PC-9 (cell line): ENCODE data around the gene FILIP1L. TPM values are rescaled to one million over a fixed set of nuclear protein-coding genes. Genes with fewer than 3 reads are reported as not detected.

Experiments
- BruUV-seq: library from RNA; stranded (reverse); fragments of 400-500 nt; replicated peaks from 2 replicates; lab custom pipeline; 2021; lab: Mats Ljungman, UMichigan
- CTCF ChIA-PET: fragments of 300-600 bp; sonication (Branson Sonifier 250); formaldehyde crosslinking; loops from one replicate; lab custom pipeline; 2022; ENCODE audit warnings: antibody characterized with exemption; lab: Charles Lee
- POLR2A ChIA-PET: fragments of 300-600 bp; sonication (Branson Sonifier 250); formaldehyde crosslinking; loops from one replicate; lab custom pipeline; 2022; ENCODE audit warnings: antibody characterized with exemption; ENCODE audit not compliant: unreplicated experiment; lab: Charles Lee
- DNase-seq, 2 experiments: peaks; one replicate each; pipeline versions ENCODE4 v3.0.0 to v3.0.0-alpha.2; 2015 to 2022; ENCODE audit warnings: mixed read lengths in 1 of 2
- H2AFZ ChIP-seq: fragments of 200-600 bp; sonication (generic); 2 replicates; pipeline ENCODE4 v1.8.1; 2017; ENCODE audit warnings: antibody characterized with exemption
- H3F3A ChIP-seq: fragments of 200-600 bp; sonication (generic); 2 replicates; pipeline ENCODE4 v1.8.1; 2017; ENCODE audit warnings: antibody characterized with exemption, mild to moderate bottlenecking, low read depth; ENCODE audit not compliant: insufficient read depth
- H3K27ac ChIP-seq: fragments of 200-600 bp; sonication (generic); 2 replicates; pipeline ENCODE4 v1.6.1; 2016; ENCODE audit warnings: mixed run types
- H3K27me3 ChIP-seq: fragments of 200-600 bp; sonication (generic); 2 replicates; pipeline ENCODE4 v1.6.1; 2016; ENCODE audit warnings: low read depth, mixed run types; ENCODE audit not compliant: insufficient read depth
- H3K36me3 ChIP-seq: fragments of 200-600 bp; sonication (generic); 2 replicates; pipeline ENCODE4 v1.6.1; 2016; ENCODE audit warnings: low read depth, mixed run types
- H3K4me1 ChIP-seq: fragments of 200-600 bp; sonication (generic); replicated peaks from 2 replicates; pipeline ENCODE4 v1.6.1; 2016; ENCODE audit warnings: mixed run types; ENCODE audit not compliant: insufficient read depth
- H3K4me2 ChIP-seq: fragments of 200-600 bp; sonication (generic); 2 replicates; pipeline ENCODE4 v1.6.1; 2017; ENCODE audit warnings: mixed run types
- H3K4me3 ChIP-seq: fragments of 200-600 bp; sonication (generic); 2 replicates; pipeline ENCODE4 v1.6.1; 2016; ENCODE audit warnings: mixed run types
- H3K79me2 ChIP-seq: fragments of 200-600 bp; sonication (generic); 2 replicates; pipeline ENCODE4 v1.6.1; 2017; ENCODE audit warnings: low read depth, mixed run types
- H3K9me2 ChIP-seq: fragments of 200-600 bp; sonication (generic); 2 replicates; pipeline ENCODE4 v1.8.1; 2017; ENCODE audit warnings: mild to moderate bottlenecking; ENCODE audit not compliant: insufficient read depth
- H3K9me3 ChIP-seq: fragments of 200-600 bp; sonication (generic); 2 replicates; pipeline ENCODE4 v1.8.1; 2016; ENCODE audit warnings: low read depth; ENCODE audit not compliant: insufficient read depth
- H4K20me1 ChIP-seq: fragments of 200-600 bp; sonication (generic); 2 replicates; pipeline ENCODE4 v1.8.1; 2017; ENCODE audit not compliant: insufficient read depth
- CTCF ChIP-seq: fragments of 200-600 bp; sonication (generic); conservative IDR thresholded peaks from 2 replicates; pipeline ENCODE4 v1.6.1; 2017; ENCODE audit warnings: mixed run types, antibody characterized with exemption, mild to moderate bottlenecking, moderate library complexity
- EZH2 ChIP-seq: fragments of 200-600 bp; sonication (generic); IDR thresholded peaks from 2 replicates; pipeline ENCODE4 v1.8.0; 2017; ENCODE audit warnings: antibody characterized with exemption, low read depth
- intact Hi-C: fragments of 100-400 bp; cut with micrococcal nuclease; formaldehyde crosslinking; loops from one replicate; pipeline ENCODE4 v1.10.0; 2022; ENCODE audit not compliant: unreplicated experiment
- total RNA-seq: library from RNA; stranded (reverse); gene quantifications from 2 replicates; pipeline ENCODE4 v1.2.3, GENCODE V29; 2021

The FILIP1L gene
- total RNA-seq, 1 experiment from 2014 or later, result 16.8 TPM

GRCh38 chr3:100149130-100149529, 34.8 kb upstream of the FILIP1L start:
- no peak overlapping the region for H3K4me3 ChIP-seq
- no peaks in the 10 kb centered on the region for H3K9me2 ChIP-seq
- no peaks in the 10 kb centered on the region for H3K79me2 ChIP-seq
- POLR2A ChIA-PET, result no interaction called here
- intact Hi-C loops, result no loop called here
- H3K27ac ChIP-seq, result no peak overlapping the region
- BruUV-seq, result no TSS peak
- CTCF ChIA-PET, result no interaction called here
- peaks cover 9% of the 10 kb centered on the region for H3K36me3 ChIP-seq
- no peaks in the 10 kb centered on the region for H3F3A ChIP-seq
- no peak overlapping the region for H2AFZ ChIP-seq
- no peaks in the 10 kb centered on the region for H3K27me3 ChIP-seq
- TF ChIP-seq EZH2, result no peak
- no peak for TF ChIP-seq CTCF
- H4K20me1 ChIP-seq, result no peaks in the 10 kb centered on the region
- H3K4me2 ChIP-seq, result no peak overlapping the region
- no peak for DNase-seq
- H3K4me1 ChIP-seq, result no peaks in the 10 kb centered on the region
- no peaks in the 10 kb centered on the region; the same call in 1 of the 2 replicates for H3K9me3 ChIP-seq

- Histone ChIP-seq H2AFZ (no peak overlapping the region), H4K20me1 (no peaks in the 10 kb centered on the region), H3K4me3 (no peak overlapping the region), H3K79me2 (no peaks in the 10 kb centered on the region), H3K9me3 (peaks cover 15% of the 10 kb centered on the region; the same call in 1 of the 2 replicates), H3F3A (no peaks in the 10 kb centered on the region; the same call in 1 of the 2 replicates), H3K4me2 (no peak overlapping the region), H3K27ac (no peak overlapping the region), H3K9me2 (no peaks in the 10 kb centered on the region), H3K36me3 (peaks cover 9% of the 10 kb centered on the region; the same call in 1 of the 2 replicates), H3K27me3 (no peaks in the 10 kb centered on the region), H3K4me1 (no peaks in the 10 kb centered on the region)
- TF ChIP-seq CTCF (no peak), EZH2 (no peak)
- ChIA-PET POLR2A (no interaction called here), CTCF (no interaction called here)
- intact Hi-C loops, result no loop called here
- no TSS peak for BruUV-seq
- DNase-seq, result no peak
Observed at GRCh38 chr3:100144255-100144866, 30.1 kb upstream of the FILIP1L start.

- H3K4me3 ChIP-seq, result no peak overlapping the region
- H3K4me2 ChIP-seq, result no peak overlapping the region
- no peaks in the 10 kb centered on the region for H3K9me2 ChIP-seq
- H3K9me3 ChIP-seq, result peaks cover 15% of the 10 kb centered on the region; the same call in 1 of the 2 replicates
- H2AFZ ChIP-seq, result no peak overlapping the region
- no peak overlapping the region for H3K27ac ChIP-seq
- H4K20me1 ChIP-seq, result no peaks in the 10 kb centered on the region
- POLR2A ChIA-PET, result no interaction called here
- DNase-seq, result no peak
- no peaks in the 10 kb centered on the region for H3K27me3 ChIP-seq
- BruUV-seq, result no TSS peak
- no peaks in the 10 kb centered on the region; the same call in 1 of the 2 replicates for H3F3A ChIP-seq
- no peaks in the 10 kb centered on the region for H3K4me1 ChIP-seq
- CTCF ChIA-PET, result no interaction called here
- no peak for TF ChIP-seq EZH2
- TF ChIP-seq CTCF, result no peak
- intact Hi-C loops, result no loop called here
- no peaks in the 10 kb centered on the region for H3K79me2 ChIP-seq
- H3K36me3 ChIP-seq, result no peaks in the 10 kb centered on the region
Observed at GRCh38 chr3:100141586-100141985, 27.3 kb upstream of the FILIP1L start.
